HepG2 (cell line): Measurements from ENCODE around the gene ACER2. TPM values are rescaled to one million over a fixed set of nuclear protein-coding genes. Genes with fewer than 3 reads are reported as not detected.

Experiments
- BCL6 ChIP-seq: IDR thresholded peaks from 2 replicates; pipeline ENCODE4 v1.6.1; 2016; ENCODE audit warnings: missing genetic modification reagents, missing compliant biosample characterization
- CSRNP2 ChIP-seq: sonication (generic); formaldehyde crosslinking; conservative IDR thresholded peaks from 2 replicates; pipeline ENCODE4 v1.8.0; 2022; ENCODE audit warnings: low read depth, missing genetic modification reagents
- HMGA1 ChIP-seq: sonication (generic); formaldehyde crosslinking; conservative IDR thresholded peaks from 2 replicates; pipeline ENCODE4 v1.4.0; 2020; ENCODE audit warnings: missing genetic modification reagents
- HNF4A ChIP-seq: sonication (generic); formaldehyde crosslinking; IDR thresholded peaks from 2 replicates; pipeline ENCODE4 v1.4.0; 2020; ENCODE audit warnings: missing genetic modification reagents
- IKZF4 ChIP-seq: sonication (generic); formaldehyde crosslinking; IDR thresholded peaks from 2 replicates; pipeline ENCODE4 v1.5.1; 2020; ENCODE audit warnings: borderline replicate concordance, mild to moderate bottlenecking, low read depth, missing genetic modification reagents; ENCODE audit errors: not compliant biosample characterization
- IRF9 ChIP-seq: sonication (generic); formaldehyde crosslinking; IDR thresholded peaks from 2 replicates; pipeline ENCODE4 v1.8.0; 2022; ENCODE audit warnings: missing genetic modification reagents, mild to moderate bottlenecking, borderline replicate concordance
- KAT7 ChIP-seq: IDR thresholded peaks from 2 replicates; pipeline ENCODE4 v1.6.1; 2018; ENCODE audit warnings: borderline replicate concordance, missing compliant biosample characterization
- NFE2L1 ChIP-seq: sonication (generic); formaldehyde crosslinking; IDR thresholded peaks from 2 replicates; pipeline ENCODE4 v1.4.0; 2020; ENCODE audit warnings: missing genetic modification reagents, mild to moderate bottlenecking, borderline replicate concordance
- NR2F6 ChIP-seq, 2 experiments: IDR thresholded peaks; 2 replicates each; pipeline ENCODE4 v1.6.1; 2016; ENCODE audit warnings: antibody characterized with exemption in 1 of 2, mild to moderate bottlenecking in 1 of 2
- RXRB ChIP-seq: IDR thresholded peaks from 2 replicates; pipeline ENCODE4 v1.6.1; 2016; ENCODE audit warnings: borderline replicate concordance, missing genetic modification reagents, missing compliant biosample characterization
- TFDP1 ChIP-seq: IDR thresholded peaks from 2 replicates; pipeline ENCODE4 v1.6.1; 2016; ENCODE audit warnings: missing compliant biosample characterization, missing genetic modification reagents, borderline replicate concordance
- ZBTB3 ChIP-seq: sonication (generic); formaldehyde crosslinking; IDR thresholded peaks from 2 replicates; pipeline ENCODE4 v1.4.0; 2020; ENCODE audit warnings: low read depth, mild to moderate bottlenecking, moderate library complexity, missing genetic modification reagents, borderline replicate concordance
- ZNF180 ChIP-seq: sonication (generic); formaldehyde crosslinking; IDR thresholded peaks from 2 replicates; pipeline ENCODE4 v1.4.0; 2020; ENCODE audit warnings: low read depth, missing genetic modification reagents, borderline replicate concordance
- ZNF318 ChIP-seq: sonication (generic); formaldehyde crosslinking; IDR thresholded peaks from 2 replicates; pipeline ENCODE4 v1.4.0; 2020; ENCODE audit warnings: mild to moderate bottlenecking, missing genetic modification reagents
- ZNF383 ChIP-seq: sonication (generic); formaldehyde crosslinking; IDR thresholded peaks from 2 replicates; pipeline ENCODE4 v1.4.0; 2020; ENCODE audit warnings: missing genetic modification reagents, mild to moderate bottlenecking, borderline replicate concordance
- ZNF713 ChIP-seq: sonication (generic); formaldehyde crosslinking; IDR thresholded peaks from 2 replicates; pipeline ENCODE4 v1.4.0; 2020; ENCODE audit warnings: mild to moderate bottlenecking, missing genetic modification reagents
- polyA plus RNA-seq, 8 experiments: library from polyadenylated mRNA; depleted of rRNA in 3 of 8; stranded (reverse) in 7 of 8; unstranded in 1 of 8; fragments of >200 nt; fragmentation: Illumina TruSeq in 4 of 8; extraction: Trizol in 4 of 8; gene quantifications; 2 replicates each; pipeline versions ENCODE4 v1.2.1 to v1.2.3, GENCODE V29; 2011 to 2016; ENCODE audit warnings: low read depth in 4 of 8, missing spikeins in 1 of 8, mixed read lengths in 1 of 8; ENCODE audit not compliant: insufficient read depth in 1 of 8
- total RNA-seq, 5 experiments: library from RNA; depleted of rRNA; stranded (reverse); fragments of >200 nt; fragmentation: Illumina TruSeq; extraction: Trizol; gene quantifications; 2 replicates each; pipeline ENCODE4 v1.2.3, GENCODE V29; 2016; ENCODE audit warnings: low read depth in 1 of 5

ACER2 gene
- total and polyA plus RNA-seq, 2 of the 13 experiments (the other 11 are each of a cell fraction or from before 2014, with no cell fraction given): 1.9 to 3.4 TPM

GRCh38 chr9:19408693-19409400, at the start of gene ACER2 (continued):
- TF ChIP-seq ZNF318 (CRISPR knock-in tag) (no peak), TFDP1 (CRISPR knock-in tag) (peak; percentile 76; the same call in 1 of the 2 replicates), HMGA1 (CRISPR knock-in tag) (no peak), KAT7 (peak; percentile 50; the same call in 1 of the 2 replicates), CSRNP2 (no peak), ZBTB3 (CRISPR knock-in tag) (no peak), HNF4A (0 out of 2 replicates have a peak, but pooled peaks have one; percentile 18), IKZF4 (CRISPR knock-in tag) (no peak), RXRB (CRISPR knock-in tag) (peak; percentile 49; the same call in 1 of the 2 replicates), NR2F6 (IDR thresholded peaks at IDR 0.05) (no peak), NR2F6 (CRISPR knock-in tag; IDR thresholded peaks at IDR 0.05) (peak; percentile 38; the same call in 1 of the 2 replicates), BCL6 (CRISPR knock-in tag) (peak; percentile 15; the same call in 1 of the 2 replicates), ZNF713 (CRISPR knock-in tag) (no peak), ZNF383 (no peak), NFE2L1 (CRISPR knock-in tag) (no peak), IRF9 (CRISPR knock-in tag) (no peak), ZNF180 (CRISPR knock-in tag) (no peak)
